Measurements from ENCODE around the gene ZNF792.

- TF ChIP-seq POLR2A (IDR thresholded peaks at IDR 0.05; ENCODE audit: low read length) (no peak), BHLHE40 (IDR thresholded peaks at IDR 0.05; ENCODE audit: low read depth, low read length) (no peak), HOXA7 (CRISPR knock-in tag; IDR thresholded peaks at IDR 0.05) (no peak), JUN (IDR thresholded peaks at IDR 0.05) (no peak)
- TF ChIP-seq, protein P1, sequence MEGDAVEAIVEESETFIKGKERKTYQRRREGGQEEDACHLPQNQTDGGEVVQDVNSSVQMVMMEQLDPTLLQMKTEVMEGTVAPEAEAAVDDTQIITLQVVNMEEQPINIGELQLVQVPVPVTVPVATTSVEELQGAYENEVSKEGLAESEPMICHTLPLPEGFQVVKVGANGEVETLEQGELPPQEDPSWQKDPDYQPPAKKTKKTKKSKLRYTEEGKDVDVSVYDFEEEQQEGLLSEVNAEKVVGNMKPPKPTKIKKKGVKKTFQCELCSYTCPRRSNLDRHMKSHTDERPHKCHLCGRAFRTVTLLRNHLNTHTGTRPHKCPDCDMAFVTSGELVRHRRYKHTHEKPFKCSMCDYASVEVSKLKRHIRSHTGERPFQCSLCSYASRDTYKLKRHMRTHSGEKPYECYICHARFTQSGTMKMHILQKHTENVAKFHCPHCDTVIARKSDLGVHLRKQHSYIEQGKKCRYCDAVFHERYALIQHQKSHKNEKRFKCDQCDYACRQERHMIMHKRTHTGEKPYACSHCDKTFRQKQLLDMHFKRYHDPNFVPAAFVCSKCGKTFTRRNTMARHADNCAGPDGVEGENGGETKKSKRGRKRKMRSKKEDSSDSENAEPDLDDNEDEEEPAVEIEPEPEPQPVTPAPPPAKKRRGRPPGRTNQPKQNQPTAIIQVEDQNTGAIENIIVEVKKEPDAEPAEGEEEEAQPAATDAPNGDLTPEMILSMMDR (IDR thresholded peaks at IDR 0.05): no peak
Observed at GRCh38 chr19:34925278-34925855, 38.7 kb downstream of the ZNF792 start.
